Stimulated activated CD8-positive, alpha-beta memory T cell treated with anti-CD3 and anti-CD28 coated beads, Interleukin-12 subunit alpha, Interleukin-12 subunit beta, amount 100 ng/mL, for 24 hours (primary cell): ENCODE data around the gene F2R.
"Not testable (repeated sequence)": the region's sequence is repeated elsewhere in the genome, so short reads cannot be mapped to it uniquely, and the experiment has no call there.

Source experiments
- DNase-seq: peaks from one replicate; pipeline ENCODE4 v3.0.0-alpha.2; 2020; ENCODE audit errors: extremely low read depth

F2R gene

DNA sequence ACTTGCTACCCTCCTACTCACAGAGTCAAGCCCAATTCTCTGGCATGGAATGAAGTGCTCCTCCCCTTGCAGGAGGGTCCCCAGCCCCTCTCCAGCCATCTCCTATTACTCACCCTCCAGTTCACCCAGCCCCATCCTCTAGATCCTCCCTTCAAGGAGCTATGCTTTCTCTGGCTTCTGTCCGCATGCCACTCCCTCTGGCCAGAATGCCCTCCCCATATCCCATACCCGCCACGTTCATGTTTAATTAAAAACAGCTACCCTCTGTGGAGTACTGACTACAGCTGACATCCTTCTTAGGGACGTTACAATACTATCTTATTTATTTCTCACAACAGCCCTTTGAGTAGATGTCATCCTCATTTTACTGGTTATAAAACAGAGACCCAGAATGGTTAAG lies 3.0 kb downstream of the F2R start:
- no peak for DNase-seq

DNA sequence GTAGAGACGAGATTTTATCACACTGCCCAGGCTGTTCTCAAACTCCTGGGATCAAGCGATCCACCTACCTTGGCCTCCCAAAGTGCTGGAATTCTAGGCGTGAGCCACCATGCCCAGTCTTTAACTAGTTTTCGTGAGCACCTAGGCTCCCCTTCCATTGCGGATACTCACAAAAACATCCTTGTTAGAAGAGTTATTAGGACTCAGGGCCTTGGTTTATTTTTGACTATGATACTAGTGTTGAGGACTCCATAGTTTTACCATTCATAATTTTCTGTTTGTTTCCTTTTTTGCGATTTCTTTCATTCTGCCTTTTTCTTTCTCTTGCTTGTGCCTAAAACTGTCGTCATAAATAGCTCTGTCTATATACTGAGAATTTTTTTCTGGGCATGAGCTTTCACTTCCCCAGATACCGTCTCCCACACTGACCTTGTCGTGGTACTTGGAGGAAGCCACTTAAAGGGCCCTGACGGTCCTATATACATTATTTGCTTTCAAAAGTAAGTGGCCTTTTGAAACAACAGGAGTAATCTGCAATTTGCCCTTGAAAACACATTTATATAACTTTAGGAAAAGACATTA lies 5.2 kb downstream of the F2R start:
- no peak for DNase-seq

DNA sequence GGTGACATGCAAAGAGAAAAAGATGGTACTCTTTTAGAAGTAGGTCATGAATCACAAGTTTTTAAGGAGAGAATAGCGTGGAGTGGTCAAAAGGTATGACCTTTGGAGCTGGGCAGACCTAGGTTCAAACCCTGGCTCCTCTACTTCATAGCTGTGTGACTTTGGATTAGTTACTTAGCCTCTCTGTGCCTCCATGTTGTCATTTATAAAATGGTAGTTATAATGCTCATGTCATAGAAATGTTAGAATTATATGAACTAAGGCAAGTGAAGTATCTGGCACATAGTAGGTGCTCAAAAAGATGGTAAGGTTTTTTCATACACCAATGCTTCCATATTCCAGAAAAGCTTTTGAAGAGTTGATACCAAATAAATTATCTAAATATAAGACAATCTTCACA lies 7.3 kb downstream of the F2R start:
- no peak for DNase-seq

DNA sequence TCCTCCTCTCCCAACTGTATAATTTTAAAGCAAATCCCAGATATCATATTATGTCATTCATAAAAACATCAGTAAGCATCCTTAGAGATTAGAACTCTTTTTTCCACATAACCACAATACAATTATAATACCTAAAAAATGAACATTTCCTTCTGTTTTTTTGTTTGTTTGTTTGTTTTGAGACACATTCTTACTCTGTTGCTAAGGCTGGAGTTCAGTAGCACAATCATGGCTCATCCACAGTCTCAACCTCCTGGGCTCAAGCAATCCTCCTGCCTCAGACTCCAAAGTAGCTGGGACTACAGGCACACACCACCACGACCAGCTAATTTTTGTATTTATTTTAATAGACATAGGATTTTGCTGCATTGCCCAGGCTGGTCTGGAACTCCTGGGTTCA lies 8.0 kb downstream of the F2R start:
- no peak for DNase-seq

GRCh38 chr5:76724871-76725270 lies 8.9 kb downstream of the F2R start:
- no peak for DNase-seq

DNA sequence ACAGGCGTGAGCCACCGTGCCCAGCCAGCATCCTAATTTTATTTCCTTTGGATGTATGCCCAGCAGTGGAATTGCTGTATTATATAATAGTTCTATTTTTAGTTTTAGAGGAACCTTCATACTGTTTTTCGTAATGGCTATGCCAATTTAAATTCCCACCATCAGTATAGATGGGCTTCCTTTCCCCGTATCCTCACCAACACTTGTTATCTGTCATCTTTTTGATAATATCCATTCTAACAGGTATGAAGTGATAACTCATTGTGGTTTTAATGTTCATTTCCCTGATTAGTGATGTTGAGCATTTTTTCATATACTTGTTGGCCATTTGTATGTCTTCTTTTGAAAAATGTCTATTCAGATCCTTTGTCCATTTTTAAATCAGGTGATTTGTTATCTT lies 13.0 kb downstream of the F2R start:
- DNase-seq: no peak

GRCh38 chr5:76729373-76730290 lies 13.7 kb downstream of the F2R start:
- DNase-seq: no peak

GRCh38 chr5:76732405-76733048 lies 16.6 kb downstream of the F2R start:
- no peak for DNase-seq

DNA sequence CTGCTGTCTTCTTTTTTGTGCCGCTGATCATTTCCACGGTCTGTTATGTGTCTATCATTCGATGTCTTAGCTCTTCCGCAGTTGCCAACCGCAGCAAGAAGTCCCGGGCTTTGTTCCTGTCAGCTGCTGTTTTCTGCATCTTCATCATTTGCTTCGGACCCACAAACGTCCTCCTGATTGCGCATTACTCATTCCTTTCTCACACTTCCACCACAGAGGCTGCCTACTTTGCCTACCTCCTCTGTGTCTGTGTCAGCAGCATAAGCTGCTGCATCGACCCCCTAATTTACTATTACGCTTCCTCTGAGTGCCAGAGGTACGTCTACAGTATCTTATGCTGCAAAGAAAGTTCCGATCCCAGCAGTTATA lies 17.1 kb downstream of the F2R start:
- no peak for DNase-seq

GRCh38 chr5:76735762-76736545 lies 20.0 kb downstream of the F2R start:
- no peak for DNase-seq

DNA sequence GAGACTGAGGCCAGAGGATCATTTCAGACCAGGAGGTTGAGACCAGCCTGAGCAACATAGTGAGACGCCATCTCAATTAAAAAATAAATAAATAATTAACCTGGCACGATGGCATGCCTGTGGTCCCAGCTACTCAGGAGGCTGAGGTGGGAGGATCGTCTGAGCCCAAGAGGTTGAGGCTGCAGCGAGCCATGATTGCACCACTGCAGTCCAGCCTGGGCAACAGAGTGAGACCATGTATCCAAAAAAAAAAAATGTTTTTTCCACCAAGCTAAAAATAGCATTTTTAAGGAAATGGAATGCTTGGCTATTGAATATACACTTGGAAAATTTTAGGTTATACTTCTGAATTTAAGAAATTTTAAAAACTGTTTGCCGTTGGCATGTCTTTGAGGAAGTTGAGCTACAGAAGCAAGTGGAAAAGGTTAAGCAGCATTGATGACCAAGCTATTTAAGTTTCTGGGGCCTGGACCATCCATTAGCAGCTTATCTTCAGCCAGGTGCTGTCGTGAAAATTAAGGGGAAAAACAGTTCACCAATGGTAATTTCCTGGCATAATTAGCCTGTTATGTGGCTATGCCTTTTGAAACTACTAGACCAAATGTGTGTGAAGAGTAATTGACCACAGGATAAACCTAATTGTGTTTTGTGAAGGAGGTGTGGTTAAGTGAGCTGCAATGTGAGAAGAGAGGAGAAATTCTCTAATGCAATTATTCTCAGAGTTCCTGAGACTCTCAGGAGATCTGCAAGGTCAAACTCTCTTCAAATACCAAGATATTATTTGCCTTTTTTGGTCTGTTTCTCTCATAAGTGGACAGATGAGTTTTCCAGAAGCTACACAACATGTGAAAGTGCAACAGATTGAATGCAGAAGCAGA lies 21.0 kb downstream of the F2R start:
- DNase-seq: no peak

GRCh38 chr5:76737846-76738245 lies 21.9 kb downstream of the F2R start:
- DNase-seq: no peak

DNA sequence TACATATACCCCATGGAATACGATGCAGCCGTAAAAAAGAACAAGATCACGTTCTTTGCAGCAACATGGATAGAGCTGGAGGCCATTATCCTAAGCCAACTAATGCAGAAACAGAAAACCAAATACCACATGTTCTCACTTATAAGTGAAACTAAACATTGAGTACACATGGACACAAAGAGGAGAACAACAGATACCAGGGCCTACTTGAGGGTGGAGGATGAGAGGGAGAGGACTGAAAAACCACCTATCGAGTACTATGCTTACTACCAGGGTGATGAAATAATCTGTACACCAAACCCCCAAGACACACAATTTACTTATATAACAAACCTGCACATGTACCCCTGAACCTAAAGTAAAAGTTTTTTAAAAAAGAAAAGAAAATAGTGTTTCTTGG lies 25.6 kb downstream of the F2R start:
- not testable (repeated sequence) for DNase-seq

- no peak for DNase-seq
Observed at GRCh38 chr5:76742583-76742982, 26.7 kb downstream of the F2R start.

DNA sequence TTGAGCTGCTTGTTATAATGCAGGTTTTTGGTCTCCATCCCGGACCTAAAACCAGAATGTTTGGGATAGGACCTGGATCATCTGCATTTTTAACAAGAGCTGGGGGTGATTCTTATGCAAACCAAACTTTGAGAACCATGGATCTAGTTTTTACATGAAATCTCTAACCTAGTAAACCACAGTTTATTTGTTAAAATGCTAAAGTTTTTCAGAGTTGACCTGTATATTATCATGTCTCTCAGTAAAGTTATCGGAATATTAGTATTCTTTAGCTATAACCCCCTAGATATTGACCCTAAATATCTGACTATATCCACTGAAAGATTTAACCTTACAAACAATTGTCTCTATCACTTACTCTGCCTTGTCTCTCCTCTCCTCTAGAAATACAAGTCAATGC lies 28.7 kb downstream of the F2R start:
- DNase-seq: no peak

DNA sequence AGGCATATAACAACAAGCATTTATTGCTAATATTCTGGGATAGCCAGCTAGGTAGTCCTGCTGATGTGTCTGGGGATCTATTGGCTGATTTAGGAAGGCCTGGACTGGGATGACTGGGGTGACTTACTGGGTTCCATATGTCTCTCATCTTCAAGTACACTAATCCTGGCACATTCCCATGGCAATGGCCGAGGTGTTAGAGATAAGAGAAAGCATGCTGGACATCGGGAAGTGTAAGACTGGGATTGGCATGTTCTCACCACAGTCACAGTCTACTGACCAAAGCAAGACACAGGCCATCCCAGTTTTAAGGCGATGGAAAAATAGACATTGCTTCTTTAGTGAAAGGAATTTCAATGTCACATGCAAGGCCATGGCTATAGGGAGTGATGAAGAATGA lies 29.7 kb downstream of the F2R start:
- DNase-seq: no peak

DNA sequence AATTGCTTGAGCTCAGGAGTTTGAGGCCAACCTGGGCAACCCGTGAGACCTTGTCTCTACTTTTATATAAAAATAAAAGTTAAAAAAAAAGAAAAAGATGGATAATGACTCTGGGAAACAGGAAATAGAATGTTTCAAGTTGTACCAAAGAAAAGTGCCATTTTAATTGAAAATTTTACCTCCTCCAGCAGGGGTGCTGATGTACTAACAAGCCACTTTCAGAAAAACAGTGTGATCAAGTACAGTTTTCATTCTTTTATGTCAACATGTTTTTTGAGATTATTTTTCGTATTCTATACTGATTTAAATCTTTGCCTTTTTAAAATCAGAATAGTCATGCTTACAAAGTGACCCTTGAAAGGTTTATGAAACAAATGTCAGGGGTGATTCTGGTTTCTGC lies 30.8 kb downstream of the F2R start:
- DNase-seq: no peak

GRCh38 chr5:76747706-76748105 lies 31.8 kb downstream of the F2R start:
- no peak for DNase-seq

DNA sequence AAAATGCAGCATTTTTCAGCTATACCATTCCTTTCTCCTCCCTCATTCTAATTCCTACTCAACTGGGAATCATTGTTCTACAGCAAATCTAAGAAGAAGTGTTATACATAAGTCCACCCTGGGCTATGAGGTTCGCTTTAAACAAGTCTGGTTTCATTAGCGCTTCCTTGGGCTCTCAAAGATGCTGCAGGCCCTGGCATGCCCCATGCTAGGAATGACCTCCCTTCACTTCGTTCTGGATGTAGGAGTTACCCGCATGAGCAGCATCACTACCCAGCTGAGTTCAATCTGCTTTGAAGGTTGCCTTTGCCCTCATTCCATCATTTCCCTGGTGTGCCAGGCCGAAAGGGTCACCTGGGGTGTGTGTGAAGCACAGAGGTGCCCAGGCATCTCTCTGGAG lies 35.4 kb downstream of the F2R start:
- DNase-seq: no peak

- DNase-seq: no peak
Observed at GRCh38 chr5:76754668-76755078, 38.7 kb downstream of the F2R start.
